OCI-LY7 (cell line): ENCODE results near the gene CIAO2B.

Experiments
- CTCF ChIP-seq: fragments of 200-600 bp; sonication (generic); conservative IDR thresholded peaks from 2 replicates; pipeline ENCODE4 v1.5.1; 2014; ENCODE audit warnings: mild to moderate bottlenecking, antibody characterized with exemption, low read length, moderate library complexity, mixed read lengths
- EZH2phosphoT487 ChIP-seq: fragments of 200-600 bp; sonication (generic); IDR thresholded peaks from 2 replicates; pipeline ENCODE4 v1.6.1; 2018; ENCODE audit warnings: low read depth, borderline replicate concordance, mild to moderate bottlenecking, mixed run types, antibody characterized with exemption, low read length, moderate library complexity, mixed read lengths

- no peak for TF ChIP-seq CTCF
- no peak for TF ChIP-seq EZH2phosphoT487
Measured at GRCh38 chr16:66964049-66964448, 29.8 kb upstream of the CIAO2B start.
